DMS153 treated with DMSO at 0.1 percent for 48 hours (cell line): ENCODE results near the gene SPDEF.

ENCODE experiments used
- DNase-seq: peaks from one replicate; lab custom pipeline; 2025; ENCODE audit not compliant: unreplicated experiment; lab: John Stamatoyannopoulos, UW

SPDEF gene

DNA sequence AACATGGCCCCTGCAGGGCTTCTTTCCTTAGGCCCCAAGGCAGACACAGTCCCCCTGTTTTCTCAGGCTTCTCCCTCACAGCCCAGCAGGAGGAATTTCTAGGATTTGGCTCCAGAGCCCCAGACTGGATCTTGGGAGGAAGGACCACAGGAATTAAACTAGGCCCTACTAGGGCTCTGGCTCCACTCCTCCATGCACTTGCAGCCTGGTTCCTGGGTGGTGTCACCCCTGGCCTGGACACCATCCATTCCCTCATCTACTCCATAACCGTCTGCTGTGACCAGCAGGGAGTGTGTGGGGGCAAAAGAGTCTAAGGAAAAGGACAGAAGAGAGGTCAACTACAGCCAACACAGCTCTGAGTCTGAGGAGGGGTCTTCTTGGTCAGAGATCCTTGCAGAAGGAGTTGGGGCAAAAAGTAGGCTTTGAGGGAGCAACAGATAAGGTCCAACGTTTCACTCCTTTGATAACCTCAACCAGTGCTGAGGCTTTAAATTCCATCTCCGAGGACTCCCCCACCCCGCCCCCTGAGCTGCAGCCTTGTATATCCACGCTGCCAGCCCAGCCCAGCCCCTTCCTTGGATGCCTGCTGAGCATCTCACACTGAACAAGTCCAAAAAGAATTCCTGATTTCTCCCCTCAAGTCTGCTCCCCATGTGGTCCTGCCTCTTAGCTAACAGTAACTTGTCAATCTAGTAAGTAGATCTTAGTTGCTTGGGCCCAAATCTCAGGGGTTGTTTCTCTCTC is 27.9 kb upstream of the SPDEF start:
- no peak for DNase-seq

- no peak for DNase-seq
These were observed 27.3 kb upstream of the SPDEF start for GRCh38 chr6:34583461-34583860.

DNA sequence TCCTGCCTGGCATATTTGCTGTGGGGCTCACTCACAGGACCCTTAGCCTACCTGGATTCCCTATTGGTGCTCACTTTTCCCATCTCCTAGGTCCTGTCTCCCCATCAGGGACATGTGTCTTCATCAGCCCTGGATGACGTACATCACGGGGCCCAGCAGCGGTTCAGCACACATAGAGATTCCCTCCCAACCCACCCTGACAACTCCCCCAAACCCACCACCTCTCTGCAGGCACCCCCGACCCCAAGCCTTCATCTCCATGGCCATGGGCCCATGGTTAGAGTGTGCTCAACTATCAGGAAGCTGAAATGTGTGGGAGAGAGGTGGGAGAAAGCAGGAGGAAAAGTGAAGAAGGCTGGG is 25.4 kb upstream of the SPDEF start:
- DNase-seq = no peak

DNA sequence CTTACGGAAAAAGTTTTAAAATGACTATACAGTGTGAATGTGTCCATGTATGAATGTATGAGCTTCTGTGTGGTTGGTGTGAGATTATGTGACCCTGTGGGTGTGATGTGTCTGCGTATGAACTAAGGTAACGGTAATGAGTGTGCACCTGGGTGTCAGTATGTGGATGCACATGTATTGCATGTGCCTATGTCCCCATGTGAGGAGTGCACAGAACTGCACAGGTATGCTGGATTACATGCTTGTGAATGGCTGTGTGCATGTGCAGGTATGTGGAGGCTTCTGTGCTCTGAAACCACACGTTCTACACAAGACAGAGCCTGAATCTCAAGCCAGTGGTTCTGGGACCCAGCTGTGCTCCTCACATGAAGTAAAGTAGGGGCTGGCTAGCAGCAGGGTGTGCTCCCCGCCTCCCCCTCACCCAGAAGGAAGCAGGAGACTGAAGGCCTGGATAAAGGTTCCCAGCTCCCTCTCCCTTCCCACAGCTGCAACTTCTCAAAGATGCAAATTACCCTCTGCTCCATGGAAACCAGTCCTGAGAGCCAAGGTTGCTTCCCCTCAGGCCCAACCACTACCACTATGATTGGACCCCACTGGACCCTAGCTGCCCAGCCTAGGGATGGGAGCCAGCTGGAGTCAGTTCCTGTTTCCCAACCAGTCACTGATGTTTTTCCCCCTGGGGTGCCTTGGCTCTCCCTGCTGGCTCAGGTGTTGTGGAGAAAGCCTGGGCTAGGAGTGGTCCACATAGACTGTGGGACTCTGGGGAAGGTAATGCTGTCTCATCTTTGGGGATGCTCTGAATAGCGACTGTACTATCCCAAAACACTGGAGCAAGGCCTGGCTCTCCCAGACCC is 24.8 kb upstream of the SPDEF start:
- no peak for DNase-seq

- no peak for DNase-seq
These were observed 22.5 kb upstream of the SPDEF start for GRCh38 chr6:34578445-34579262.

GRCh38 chr6:34576286-34576955 is 20.3 kb upstream of the SPDEF start:
- no peak for DNase-seq

DNA sequence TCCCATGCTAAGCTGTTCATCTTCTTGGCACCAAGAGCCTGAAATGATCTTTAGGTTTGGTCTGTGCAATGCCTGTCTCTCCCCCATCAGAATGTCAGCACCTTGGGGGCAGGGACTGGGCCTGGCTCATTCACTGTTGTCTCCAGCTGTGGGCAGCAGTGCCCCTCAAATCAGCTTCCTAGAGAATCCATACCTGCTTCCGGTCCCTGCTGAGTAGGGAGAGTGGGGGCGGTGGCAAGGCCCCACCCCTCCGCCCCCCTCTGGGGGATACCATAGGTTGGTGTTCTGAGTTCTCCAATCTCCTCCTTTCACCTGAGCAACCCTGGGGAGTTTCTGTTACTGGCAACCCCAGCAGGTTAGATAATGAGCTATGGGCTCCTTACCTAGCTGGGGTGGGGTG is 19.2 kb upstream of the SPDEF start:
- no peak for DNase-seq

DNA sequence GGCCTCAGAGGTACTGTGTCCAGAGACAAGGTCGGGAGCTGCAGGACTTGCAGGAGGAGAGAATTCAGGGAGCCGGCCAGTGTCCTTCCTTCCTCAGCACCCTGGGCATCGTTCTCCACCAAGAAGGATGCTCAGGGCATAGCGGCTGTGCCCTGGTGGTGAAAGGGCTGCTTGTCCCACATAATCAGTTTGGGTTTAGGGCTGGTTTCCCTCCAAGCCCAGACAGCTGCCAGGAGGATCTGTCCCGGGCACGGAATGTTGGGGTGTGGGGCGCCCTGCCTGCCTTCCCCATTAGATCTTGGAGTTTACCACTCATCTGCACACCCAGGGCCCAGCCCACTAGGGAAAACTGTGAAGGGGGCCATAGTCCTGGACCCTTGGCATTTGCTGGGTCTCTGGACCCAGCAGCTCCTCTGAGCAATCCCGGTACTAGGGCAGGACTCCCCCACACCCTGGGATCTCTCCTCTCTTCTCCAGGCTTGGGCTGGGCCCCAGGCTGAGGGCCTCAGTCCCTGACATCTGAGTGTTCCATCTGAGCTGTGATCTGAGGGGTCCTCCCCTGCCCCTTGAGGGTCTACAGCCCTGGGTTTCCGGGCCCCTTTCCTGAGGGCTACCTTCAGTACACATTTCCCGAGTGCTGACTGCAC is 18.6 kb upstream of the SPDEF start:
- no peak for DNase-seq

DNA sequence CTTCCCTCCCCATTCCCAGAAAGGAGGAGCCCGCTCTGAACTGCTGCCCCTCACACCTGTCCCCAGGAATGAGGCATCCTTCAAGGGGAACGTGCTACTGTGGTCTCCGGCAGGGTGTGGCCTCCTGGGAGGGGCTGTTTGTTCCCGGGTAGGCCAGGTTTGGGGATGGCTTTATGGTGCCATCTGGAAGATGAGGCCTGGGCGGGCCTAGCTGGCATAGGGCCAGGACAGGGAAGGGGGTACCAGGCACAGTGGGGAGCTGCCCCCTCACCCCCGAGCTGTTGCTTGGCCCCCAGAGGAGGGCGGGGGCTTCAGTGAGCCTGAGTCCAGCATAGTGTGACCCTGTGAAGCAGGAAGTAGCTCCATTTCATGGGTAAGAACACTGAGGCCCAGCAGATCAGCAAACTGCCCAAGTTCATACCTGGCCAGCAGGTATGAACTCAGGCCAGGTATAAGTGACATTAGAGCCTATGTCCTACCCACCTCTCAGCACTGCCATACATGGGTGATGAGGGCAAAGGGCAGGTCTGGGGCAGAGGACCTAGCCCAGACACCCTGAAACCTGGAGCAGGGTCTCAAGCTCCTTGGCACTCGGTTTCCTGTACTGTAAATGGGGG is 17.5 kb upstream of the SPDEF start:
- no peak for DNase-seq

- no peak for DNase-seq
These were observed 16.5 kb upstream of the SPDEF start for GRCh38 chr6:34572585-34572984.

- no peak for DNase-seq
These were observed 15.9 kb upstream of the SPDEF start for GRCh38 chr6:34572021-34572420.

DNA sequence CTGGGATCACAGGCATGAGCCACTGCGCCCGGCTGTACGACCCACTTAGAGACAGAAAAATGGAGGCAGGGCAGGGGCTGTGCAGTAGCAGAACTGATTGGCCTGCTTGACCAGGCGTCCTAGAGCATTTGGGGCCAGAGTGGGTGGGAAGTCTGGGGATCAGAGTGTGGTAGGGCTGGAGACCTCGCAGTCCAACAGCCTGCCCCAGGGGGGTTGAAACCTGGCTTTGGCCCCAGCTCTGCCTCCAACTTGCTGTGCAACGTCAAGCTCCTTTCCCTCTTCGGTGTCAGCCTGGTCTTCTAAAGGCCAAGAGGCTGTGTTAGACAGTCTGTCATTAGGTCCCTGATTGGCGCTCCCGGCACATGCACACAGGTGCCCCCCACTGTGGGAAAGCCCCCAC is 15.3 kb upstream of the SPDEF start:
- DNase-seq = no peak

DNA sequence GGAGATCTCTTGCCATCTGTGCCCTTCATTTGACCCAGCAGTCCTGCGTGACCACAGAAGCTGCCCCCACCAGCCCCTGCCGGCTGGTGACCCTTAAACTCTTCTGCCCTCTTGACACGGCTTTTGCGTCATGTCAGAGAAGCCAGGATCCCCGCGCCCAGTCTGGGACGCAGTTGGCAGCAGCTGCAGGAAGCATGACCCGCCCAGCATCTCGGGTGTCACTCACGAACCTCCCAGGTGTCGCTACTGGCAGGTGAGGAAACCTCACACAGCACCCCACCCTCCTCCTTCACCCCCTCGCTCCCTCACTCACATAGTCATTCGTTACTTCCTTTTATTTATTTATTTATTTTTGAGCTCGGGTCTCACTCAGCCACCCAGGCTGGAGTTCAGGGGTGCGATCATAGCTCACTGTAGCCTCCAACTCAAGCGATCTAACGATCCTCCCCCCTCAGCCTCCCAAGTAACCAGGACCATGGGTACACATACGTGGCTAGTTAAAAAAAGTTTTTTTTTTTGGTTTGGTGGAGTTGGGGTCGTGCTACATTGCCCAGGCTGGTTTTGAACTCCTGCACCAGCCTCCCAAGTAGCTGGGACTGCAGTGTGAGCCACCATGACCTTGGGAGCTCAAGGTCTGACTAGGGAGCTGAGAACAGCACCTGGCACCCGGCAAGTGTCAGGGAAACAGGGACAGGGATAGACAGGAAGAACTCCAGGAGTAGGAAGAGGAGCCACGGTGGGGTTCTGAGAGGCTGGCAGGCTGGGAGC is 14.1 kb upstream of the SPDEF start:
- DNase-seq = no peak

- no peak for DNase-seq
These were observed 13.3 kb upstream of the SPDEF start for GRCh38 chr6:34569361-34569973.

DNA sequence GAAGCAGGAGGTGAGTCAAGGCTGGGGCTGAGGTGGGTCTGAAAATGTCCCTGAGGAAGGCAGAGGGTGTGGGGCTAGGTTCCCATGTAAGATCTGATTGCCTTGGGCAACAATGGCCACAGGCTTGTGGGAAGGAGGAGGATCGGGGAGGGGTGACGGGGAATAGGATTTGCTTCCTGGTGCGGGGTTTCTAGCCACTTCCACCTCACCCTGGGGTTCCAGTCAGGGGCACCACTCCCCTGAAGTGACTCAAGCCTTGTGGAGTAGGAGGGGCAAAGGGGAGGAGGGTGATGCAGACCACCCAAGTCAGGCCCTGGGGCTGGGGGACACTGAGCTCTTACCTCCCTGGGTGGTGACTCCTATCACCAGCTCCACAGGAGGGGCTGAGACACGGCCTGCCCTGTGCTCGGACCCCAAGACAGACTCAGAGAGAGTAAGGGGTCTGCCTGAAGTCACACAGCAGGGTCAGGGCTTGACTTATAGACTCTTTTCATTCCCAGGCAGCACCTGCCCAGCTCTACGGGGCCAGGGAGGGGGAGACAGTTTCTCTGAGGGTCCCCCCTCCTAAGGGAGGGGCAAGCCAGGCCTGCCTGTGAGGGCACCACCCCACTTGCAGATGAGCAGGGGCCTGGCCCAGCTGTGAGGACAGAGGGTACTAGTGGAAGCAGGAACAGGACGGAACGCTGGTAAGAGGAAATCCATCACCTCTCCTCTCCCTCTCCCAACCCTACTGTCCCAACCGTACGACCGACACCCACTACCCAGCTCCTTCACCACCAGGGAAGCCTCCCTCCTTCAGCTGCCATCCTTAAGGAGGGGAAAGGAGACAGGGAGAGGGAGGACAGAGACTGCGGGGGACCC is 12.4 kb upstream of the SPDEF start:
- no peak for DNase-seq

DNA sequence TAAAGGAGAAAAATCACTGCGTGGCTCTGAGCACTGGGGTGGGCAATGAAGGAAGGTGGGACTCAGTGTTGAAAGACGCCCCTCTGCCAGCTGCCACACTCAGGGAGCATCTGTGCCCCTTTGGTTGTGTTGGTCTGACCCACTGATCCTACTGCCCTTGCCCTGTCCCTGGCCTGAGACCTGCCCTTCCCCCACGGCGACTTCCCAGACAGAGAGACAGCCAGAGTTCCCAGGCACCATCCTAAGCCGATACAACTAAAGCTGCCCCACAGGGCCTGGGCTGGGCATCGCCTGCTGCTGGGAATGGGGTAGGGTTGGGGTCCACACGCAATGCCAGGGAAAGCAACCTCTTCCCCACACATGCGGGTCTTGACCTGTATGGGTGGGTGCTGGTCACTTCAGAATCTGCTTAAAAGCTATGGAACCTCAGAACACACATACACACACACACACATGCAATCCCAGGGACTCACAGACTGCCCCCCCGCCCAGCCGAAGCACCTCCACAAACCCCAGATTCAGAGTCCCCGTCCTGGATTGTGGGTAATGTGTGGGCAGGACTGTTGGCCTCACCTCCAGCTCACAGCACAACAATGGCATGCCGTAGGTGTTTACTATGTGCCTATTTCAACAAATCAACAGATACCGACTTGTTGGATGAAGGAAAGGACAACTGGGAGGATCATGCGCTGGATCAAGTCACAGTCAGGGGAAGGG is 10.9 kb upstream of the SPDEF start:
- no peak for DNase-seq

DNA sequence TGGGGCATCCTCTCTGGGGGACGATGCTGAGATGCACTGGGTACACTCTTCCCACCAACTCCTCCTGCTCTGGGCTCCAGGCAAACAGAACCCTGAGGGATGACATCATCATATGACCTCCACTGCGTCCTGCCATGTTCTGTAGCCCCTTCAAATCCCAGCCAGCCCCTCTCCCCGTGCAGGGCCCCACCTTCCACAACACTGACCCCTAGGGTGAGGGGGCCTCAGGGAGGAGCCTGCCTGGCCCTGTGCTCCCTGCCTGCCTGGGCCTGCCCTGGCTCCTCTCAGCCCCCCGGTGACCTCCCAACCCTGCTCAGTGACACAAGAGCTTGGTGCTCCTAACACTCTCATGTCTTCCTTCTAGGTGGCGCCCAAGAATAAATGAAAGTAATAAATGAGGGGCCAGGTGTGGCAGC is 9.6 kb upstream of the SPDEF start:
- DNase-seq = no peak
